HepG2 (cell line): ENCODE results near the gene HBS1L. TPM values are rescaled to one million over a fixed set of nuclear protein-coding genes. Genes with fewer than 3 reads are reported as not detected.
A peak's percentile ranks its signal among the peaks of the same experiment; 100 is the strongest.

Experiments
- BORCS8-MEF2B ChIP-seq: sonication (generic); formaldehyde crosslinking; IDR thresholded peaks from 2 replicates; pipeline ENCODE4 v1.8.0; 2022; ENCODE audit warnings: mild to moderate bottlenecking, missing genetic modification reagents
- ETV6 ChIP-seq: sonication (generic); formaldehyde crosslinking; conservative IDR thresholded peaks from 2 replicates; pipeline ENCODE4 v1.4.0; 2020; ENCODE audit warnings: missing genetic modification reagents
- HNRNPH1 ChIP-seq: fragments of 200-400 bp; formaldehyde crosslinking; optimal IDR thresholded peaks from 2 replicates; pipeline ENCODE3; 2017; ENCODE audit warnings: mild to moderate bottlenecking, low read depth, low read length
- KDM1A ChIP-seq: IDR thresholded peaks from 2 replicates; pipeline ENCODE4 v1.6.1; 2016; ENCODE audit warnings: missing compliant biosample characterization
- MYC ChIP-seq: sonication (generic); formaldehyde crosslinking; IDR thresholded peaks from 2 replicates; pipeline ENCODE4 v1.9.0; 2021; ENCODE audit warnings: missing genetic modification reagents, borderline replicate concordance
- NFYC ChIP-seq: IDR thresholded peaks from 2 replicates; pipeline ENCODE4 v1.6.1; 2016; ENCODE audit warnings: missing genetic modification reagents, missing compliant biosample characterization
- NRL ChIP-seq: sonication (generic); formaldehyde crosslinking; IDR thresholded peaks from 2 replicates; pipeline ENCODE4 v1.5.0; 2020; ENCODE audit warnings: missing genetic modification reagents, mild to moderate bottlenecking, moderate library complexity, borderline replicate concordance
- PAF1 ChIP-seq: IDR thresholded peaks from 2 replicates; pipeline ENCODE4 v1.6.1; 2016; ENCODE audit warnings: missing genetic modification reagents, missing compliant biosample characterization
- RFX1 ChIP-seq: fragments of 450-650 bp; IDR thresholded peaks from 2 replicates; pipeline ENCODE4 v1.6.1; 2017
- RNF2 ChIP-seq: fragments of 450-650 bp; conservative IDR thresholded peaks from 2 replicates; pipeline ENCODE4 v1.6.1; 2016; ENCODE audit warnings: low read depth
- SALL2 ChIP-seq: sonication (generic); formaldehyde crosslinking; IDR thresholded peaks from 2 replicates; pipeline ENCODE4 v1.8.1; 2023; ENCODE audit warnings: mild to moderate bottlenecking, missing genetic modification reagents, inconsistent platforms
- SIN3B ChIP-seq: fragments of 150-350 bp; IDR thresholded peaks from 2 replicates; pipeline ENCODE4 v1.6.1; 2014; ENCODE audit warnings: low read length
- SMAD9 ChIP-seq: sonication (generic); formaldehyde crosslinking; IDR thresholded peaks from 2 replicates; pipeline ENCODE4 v1.5.1; 2020; ENCODE audit warnings: mild to moderate bottlenecking, missing genetic modification reagents
- TEAD3 ChIP-seq: optimal IDR thresholded peaks from 2 replicates; pipeline ENCODE3; 2016; ENCODE audit warnings: borderline replicate concordance
- THAP11 ChIP-seq: IDR thresholded peaks from 2 replicates; pipeline ENCODE4 v1.6.1; 2016; ENCODE audit warnings: missing biosample characterization, missing genetic modification reagents
- ZFAT ChIP-seq: sonication (generic); formaldehyde crosslinking; conservative IDR thresholded peaks from 2 replicates; pipeline ENCODE4 v1.8.1; 2023; ENCODE audit warnings: missing genetic modification reagents, inconsistent platforms
- ZNF10 ChIP-seq: sonication (generic); formaldehyde crosslinking; IDR thresholded peaks from 2 replicates; pipeline ENCODE4 v1.4.0; 2020; ENCODE audit warnings: mild to moderate bottlenecking, low read depth, missing genetic modification reagents, borderline replicate concordance
- ZNF331 ChIP-seq: sonication (generic); formaldehyde crosslinking; IDR thresholded peaks from 2 replicates; pipeline ENCODE4 v1.4.0; 2020; ENCODE audit warnings: missing genetic modification reagents
- ZNF350 ChIP-seq: sonication (generic); formaldehyde crosslinking; IDR thresholded peaks from 2 replicates; pipeline ENCODE4 v1.4.0; 2020; ENCODE audit warnings: mild to moderate bottlenecking, low read depth, missing genetic modification reagents, borderline replicate concordance
- ZNF44 ChIP-seq: sonication (generic); formaldehyde crosslinking; IDR thresholded peaks from 2 replicates; pipeline ENCODE4 v1.5.1; 2020; ENCODE audit warnings: mild to moderate bottlenecking, missing genetic modification reagents
- ZNF580 ChIP-seq: IDR thresholded peaks from 2 replicates; pipeline ENCODE4 v1.6.1; 2016; ENCODE audit warnings: low read depth, borderline replicate concordance
- ZNF609 ChIP-seq: sonication (generic); formaldehyde crosslinking; IDR thresholded peaks from 2 replicates; pipeline ENCODE4 v1.4.0; 2020; ENCODE audit warnings: mild to moderate bottlenecking, missing genetic modification reagents, borderline replicate concordance
- ZNF740 ChIP-seq: sonication (generic); formaldehyde crosslinking; IDR thresholded peaks from 2 replicates; pipeline ENCODE4 v1.4.0; 2020; ENCODE audit warnings: missing genetic modification reagents
- ZNF746 ChIP-seq: sonication (generic); formaldehyde crosslinking; IDR thresholded peaks from 2 replicates; pipeline ENCODE4 v1.8.0; 2022; ENCODE audit warnings: mild to moderate bottlenecking, missing genetic modification reagents
- ZNF841 ChIP-seq: sonication (generic); formaldehyde crosslinking; IDR thresholded peaks from 2 replicates; pipeline ENCODE4 v1.8.1; 2023; ENCODE audit warnings: missing genetic modification reagents, borderline replicate concordance
- ZSCAN25 ChIP-seq: sonication (generic); formaldehyde crosslinking; IDR thresholded peaks from 2 replicates; pipeline ENCODE4 v1.8.0; 2022; ENCODE audit warnings: mild to moderate bottlenecking, missing genetic modification reagents
- ZSCAN31 ChIP-seq: sonication (generic); formaldehyde crosslinking; IDR thresholded peaks from 2 replicates; pipeline ENCODE4 v1.5.0; 2020; ENCODE audit warnings: low read depth, mild to moderate bottlenecking, missing genetic modification reagents
- polyA plus RNA-seq, 8 experiments: library from polyadenylated mRNA; depleted of rRNA in 3 of 8; stranded (reverse) in 7 of 8; unstranded in 1 of 8; fragments of >200 nt; fragmentation: Illumina TruSeq in 4 of 8; extraction: Trizol in 4 of 8; gene quantifications; 2 replicates each; pipeline versions ENCODE4 v1.2.1 to v1.2.3, GENCODE V29; 2011 to 2016; ENCODE audit warnings: low read depth in 4 of 8, missing spikeins in 1 of 8, mixed read lengths in 1 of 8; ENCODE audit not compliant: insufficient read depth in 1 of 8
- total RNA-seq, 5 experiments: library from RNA; depleted of rRNA; stranded (reverse); fragments of >200 nt; fragmentation: Illumina TruSeq; extraction: Trizol; gene quantifications; 2 replicates each; pipeline ENCODE4 v1.2.3, GENCODE V29; 2016; ENCODE audit warnings: low read depth in 1 of 5

HBS1L gene
- total and polyA plus RNA-seq, 2 of the 13 experiments (the other 11 are each of a cell fraction or from before 2014, with no cell fraction given): 44.1 to 138 TPM

DNA sequence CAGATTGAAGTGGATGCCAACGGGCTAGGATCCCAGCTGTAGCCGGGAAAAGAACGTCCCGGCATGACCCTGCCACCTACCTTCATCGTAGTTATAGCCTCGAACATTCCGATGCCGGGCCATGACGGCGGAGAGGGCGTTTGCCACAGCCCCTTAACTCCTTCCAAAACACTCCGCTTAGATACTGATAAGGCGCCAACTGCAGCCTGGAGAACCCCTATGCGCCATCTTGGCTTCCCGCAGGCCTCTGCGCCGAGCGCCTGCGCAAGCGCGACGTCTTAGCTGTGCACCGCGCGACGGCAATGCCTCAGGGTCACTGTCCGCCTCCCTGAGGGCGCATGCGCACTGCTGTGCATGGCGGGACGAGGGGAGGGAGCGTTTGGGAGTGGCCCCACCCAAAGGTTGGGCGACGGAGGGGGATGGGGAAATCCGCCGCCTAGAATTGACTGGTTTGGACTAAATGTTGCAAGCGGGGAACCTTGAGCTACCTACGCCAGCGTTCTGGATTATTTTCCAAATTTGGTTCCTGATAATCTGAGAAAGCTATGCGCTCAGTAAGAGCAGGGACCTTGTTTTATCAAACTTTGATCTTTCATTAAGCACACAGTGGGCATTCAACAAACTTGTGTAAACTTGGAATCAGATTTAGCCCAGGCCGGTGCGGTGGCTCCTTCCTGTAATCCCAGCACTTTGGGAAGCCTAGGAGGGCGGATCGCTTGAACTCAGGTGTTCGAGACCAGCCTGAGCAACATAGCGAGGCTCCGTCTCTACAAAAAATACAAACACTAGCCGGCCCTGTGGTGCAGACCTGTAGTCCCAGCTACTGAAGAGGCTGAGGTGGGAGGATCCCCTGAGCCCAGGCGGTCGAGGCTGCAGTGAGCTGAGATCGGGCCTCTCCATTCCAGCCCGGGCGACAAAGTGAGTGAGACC, at the start of gene HBS1L (continued):
- TF ChIP-seq ZNF740 (CRISPR knock-in tag) (no peak), SMAD9 (CRISPR knock-in tag) (0 out of 2 replicates have a peak, but pooled peaks have one; percentile 6), PAF1 (no peak), THAP11 (peak; percentile 93), KDM1A (peak; percentile 71; the same call in 1 of the 2 replicates), ZSCAN31 (CRISPR knock-in tag) (peak; percentile 72), RNF2 (peak; percentile 54; the same call in 1 of the 2 replicates), MYC (peak; percentile 82), SALL2 (CRISPR knock-in tag) (peak; percentile 82), BORCS8-MEF2B (CRISPR knock-in tag) (peak; percentile 91; the same call in 1 of the 2 replicates), ETV6 (CRISPR knock-in tag) (peak; percentile 74; the same call in 1 of the 2 replicates), ZNF10 (CRISPR knock-in tag) (no peak), NRL (peak; percentile 81; the same call in 1 of the 2 replicates), ZNF350 (CRISPR knock-in tag) (peak; percentile 97), RFX1 (no peak), TEAD3 (CRISPR knock-in tag) (peak; percentile 85), ZFAT (CRISPR knock-in tag) (no peak), NFYC (CRISPR knock-in tag) (peak; percentile 56), ZNF841 (no peak), HNRNPH1 (no peak), ZSCAN25 (CRISPR knock-in tag) (no peak; the same call in 1 of the 2 replicates), ZNF44 (0 out of 2 replicates have a peak, but pooled peaks have one; percentile 76), ZNF331 (peak; percentile 94), SIN3B (peak; percentile 85), ZNF580 (peak; percentile 92), ZNF609 (CRISPR knock-in tag) (peak; percentile 53; the same call in 1 of the 2 replicates), ZNF746 (CRISPR knock-in tag) (peak; percentile 84)
